GM18909 (cell line): ENCODE data around the gene CASTOR1.

ENCODE experiments used
- ATAC-seq: cut with Tn5 transposase; IDR thresholded peaks from one replicate; pipeline ENCODE4 v1.9.1; 2021; ENCODE audit warnings: mild to moderate bottlenecking; ENCODE audit not compliant: unreplicated experiment, poor library complexity

Gene CASTOR1

DNA sequence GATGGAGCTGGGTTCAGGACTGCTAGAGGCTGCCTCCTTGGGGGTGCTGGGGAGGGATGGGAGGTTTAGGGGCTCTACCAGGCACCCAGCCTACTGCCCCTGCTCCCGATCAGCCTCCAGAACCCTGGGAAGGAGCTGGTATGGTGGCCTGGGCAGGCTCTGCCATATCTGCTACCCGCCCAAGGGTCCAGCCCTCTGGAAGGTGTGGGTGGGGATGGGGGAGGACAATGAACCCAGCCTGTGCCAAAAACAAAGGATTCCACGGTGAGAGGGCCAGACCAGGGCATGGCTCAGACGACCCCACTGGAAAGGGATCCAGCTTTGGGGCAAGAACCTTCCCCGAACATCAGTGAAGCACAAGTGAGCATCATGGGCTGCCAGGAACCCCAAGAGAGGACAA, 3.0 kb downstream of the CASTOR1 start:
- no peak for ATAC-seq

DNA sequence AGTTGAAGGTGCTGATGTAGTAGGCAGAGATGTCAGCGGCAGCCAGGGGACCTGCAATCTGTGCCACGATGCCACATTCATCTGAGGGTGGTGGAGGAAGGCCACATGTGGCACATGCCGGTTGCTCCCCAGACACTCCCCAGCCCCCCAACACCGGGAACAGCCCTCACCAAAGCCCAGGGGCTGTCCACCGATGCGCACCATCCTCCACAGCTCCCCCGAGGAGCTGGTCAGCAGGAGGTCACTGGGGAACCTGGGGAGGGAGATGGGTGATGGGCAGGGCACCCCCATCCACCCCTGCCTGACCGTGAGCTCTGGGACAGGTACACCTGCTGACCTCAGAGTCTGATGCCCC, 3.5 kb downstream of the CASTOR1 start:
- ATAC-seq: no peak

DNA sequence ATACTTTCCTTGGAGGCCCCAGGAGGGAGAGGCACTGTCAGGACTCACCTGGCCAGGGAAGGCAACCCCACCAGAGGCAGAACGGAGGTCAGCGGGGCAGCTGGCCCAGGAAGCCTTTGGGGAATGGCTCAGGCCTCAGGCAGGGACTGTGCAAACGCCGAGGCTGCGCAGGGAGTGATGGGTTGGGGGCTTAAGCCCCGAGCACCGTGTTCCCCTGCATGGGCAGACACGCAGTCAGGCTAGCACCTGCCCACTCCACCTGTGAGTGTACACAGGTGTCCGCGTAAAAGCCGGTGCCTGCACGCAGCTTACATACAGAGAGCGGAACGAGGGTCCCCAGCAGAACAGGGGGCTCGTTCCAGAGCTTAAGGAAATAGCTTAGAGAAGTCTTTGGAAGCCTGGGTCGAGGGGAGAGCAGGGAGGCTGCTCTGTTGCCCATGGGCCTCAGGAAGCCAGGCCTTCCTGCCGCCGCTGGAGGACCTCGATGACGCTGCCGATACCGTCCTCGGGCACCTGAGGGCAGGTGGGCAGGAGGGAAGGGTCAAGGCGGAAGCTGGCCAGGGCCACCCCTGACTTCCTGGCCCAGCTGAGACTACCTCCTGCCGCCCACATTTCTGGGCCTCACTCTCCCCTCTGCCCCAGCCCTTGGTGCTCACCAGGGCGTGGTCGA, 4.0 kb downstream of the CASTOR1 start:
- ATAC-seq: no peak

DNA sequence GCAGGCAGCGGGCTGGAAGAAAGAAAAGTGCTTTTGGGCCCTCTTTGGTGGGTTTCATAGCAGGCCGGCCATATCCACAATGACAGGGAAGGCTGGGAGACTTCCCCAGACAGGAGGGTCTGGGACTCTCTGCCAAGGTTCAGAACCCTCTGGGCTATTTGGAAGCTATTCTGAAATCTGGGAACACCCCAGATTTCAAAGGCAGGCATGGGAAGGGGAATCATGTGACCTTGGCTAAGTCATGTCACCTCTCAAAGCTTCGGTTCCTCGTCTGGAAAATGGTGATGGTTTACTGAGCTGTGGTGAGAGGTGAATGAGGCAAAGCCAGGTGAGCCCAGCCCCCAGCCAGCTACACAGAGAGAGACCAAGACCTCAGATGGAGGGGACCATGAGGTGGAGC, 4.6 kb downstream of the CASTOR1 start:
- no peak for ATAC-seq

DNA sequence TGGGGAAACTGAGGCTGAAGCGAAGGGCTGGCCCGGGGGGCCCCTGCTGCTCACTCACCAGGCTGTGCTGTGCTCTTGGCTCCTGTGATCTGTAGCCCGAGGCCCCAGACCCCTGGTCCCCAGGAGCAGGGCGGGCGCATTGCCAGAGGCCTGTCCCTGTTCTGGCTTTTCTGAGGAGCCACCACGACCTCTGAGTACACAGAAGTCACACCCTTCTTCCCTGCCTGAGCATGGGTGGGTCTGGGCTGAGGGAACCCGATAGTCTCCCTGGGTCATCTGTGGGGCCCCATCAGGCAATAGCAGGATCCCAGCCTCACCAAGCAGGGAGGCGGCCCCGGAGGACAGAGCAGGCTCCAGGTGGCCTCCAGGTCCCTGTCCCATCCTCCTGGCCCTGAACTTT, 5.1 kb downstream of the CASTOR1 start:
- no peak for ATAC-seq

DNA sequence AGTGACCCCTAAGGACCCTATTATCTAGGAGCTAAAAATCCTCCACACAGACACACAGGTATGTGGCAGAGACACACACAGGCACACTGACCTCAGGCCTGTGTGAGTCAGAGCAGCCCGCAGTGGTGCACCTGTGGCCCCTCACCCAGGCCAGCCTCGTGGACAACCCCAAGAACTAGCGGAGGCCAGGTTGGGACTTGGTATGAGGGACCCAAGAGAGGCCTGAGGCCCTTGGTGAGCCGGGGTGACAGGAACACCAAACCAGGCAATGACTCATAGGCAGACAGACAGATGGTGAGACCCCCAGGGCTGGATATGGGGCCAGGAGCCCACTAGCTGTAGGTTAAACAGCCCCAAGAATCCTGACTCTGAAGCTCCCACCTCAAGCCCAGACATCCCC, 6.0 kb downstream of the CASTOR1 start:
- no peak for ATAC-seq

DNA sequence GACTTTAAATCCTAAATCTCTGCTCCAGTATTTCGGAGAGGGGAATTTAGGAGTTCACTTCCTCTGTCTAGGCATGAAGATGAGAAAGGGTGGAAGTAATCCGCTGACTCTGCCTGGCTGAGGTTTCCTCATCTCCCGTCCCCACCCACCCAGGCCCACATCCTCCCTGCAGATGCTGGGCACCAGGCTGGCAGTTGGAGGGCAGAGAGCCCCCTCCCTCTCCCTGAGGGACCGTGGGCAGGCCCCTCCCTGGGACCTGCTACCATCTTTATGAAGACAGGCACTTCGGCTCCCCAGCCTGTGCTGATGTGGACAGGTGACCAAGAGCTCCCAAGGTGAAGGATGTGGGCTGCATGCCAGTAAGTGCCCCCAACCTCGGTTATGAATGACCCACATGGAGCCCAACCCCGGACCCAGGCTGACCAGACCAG, 6.7 kb downstream of the CASTOR1 start:
- ATAC-seq: no peak

DNA sequence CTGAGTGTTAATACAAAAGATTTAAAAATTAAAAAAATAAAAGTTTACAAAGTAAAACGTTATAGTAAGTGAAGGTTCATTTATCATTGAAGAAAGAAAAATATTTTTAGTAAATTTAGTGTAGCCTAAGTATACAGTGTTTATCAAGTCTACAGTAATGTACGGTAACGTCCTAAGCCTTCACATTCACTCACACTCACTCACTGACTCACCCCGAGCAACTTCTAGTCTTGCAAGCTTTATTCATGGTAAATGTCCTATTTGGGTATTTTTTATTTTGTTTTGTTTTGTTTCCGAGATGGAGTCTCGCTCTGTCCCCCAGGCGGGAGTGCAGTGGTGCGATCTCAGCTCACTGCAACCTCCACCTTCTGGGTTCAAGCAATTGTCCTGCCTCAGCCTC, 8.8 kb downstream of the CASTOR1 start:
- ATAC-seq: no peak

DNA sequence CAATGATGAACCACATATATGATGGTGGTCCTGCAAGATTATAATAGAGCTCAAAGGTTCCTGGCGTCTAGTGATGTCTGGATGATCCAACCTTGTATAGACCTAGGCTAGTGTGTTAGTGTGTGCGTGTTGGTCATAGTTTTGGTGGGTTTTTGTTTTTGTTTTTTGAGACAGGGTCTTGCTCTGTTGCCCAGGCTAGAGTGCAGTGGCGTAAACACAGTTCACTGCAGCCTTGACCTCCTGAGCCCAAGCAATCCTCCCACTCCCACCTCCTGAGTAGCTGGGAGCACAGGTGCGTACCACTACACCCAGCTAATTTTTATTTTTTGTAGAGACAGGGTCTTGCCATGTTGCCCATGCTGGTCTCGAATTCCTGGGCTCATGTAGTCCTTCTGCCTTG, 9.4 kb downstream of the CASTOR1 start:
- no peak for ATAC-seq

DNA sequence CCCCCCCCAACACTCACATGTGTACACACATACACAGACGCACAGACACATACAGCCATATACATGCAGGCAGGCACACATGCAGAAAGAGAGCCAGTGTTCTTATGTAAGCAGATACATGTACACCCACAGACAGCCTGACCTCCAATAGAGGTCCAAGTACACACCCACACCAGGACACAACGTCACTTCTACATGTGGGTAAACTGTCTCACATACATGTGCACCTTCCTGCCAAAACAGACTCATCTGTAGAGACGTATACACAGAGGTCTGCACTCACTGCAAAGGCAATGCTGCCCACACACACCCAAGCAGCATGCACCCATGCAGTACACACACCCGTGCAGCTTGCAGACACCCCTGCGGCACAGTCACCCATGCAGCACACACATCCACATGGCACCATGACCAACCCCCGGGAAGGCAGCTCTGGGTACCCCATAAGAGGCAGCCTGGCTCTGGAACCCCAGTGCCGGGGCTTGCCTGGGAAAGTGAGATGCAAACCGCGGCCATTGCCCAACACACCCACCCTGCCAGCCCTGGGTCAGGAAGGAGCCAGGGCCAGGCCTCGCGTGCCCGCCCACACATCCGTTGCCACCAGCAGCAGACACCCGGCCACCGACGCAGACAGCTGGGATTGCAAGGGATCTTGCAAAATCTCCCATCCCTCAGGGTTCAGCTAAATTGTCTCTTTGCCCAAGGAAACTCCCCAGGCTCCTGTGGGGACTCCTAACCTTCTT, 10.1 kb downstream of the CASTOR1 start:
- ATAC-seq: no peak

DNA sequence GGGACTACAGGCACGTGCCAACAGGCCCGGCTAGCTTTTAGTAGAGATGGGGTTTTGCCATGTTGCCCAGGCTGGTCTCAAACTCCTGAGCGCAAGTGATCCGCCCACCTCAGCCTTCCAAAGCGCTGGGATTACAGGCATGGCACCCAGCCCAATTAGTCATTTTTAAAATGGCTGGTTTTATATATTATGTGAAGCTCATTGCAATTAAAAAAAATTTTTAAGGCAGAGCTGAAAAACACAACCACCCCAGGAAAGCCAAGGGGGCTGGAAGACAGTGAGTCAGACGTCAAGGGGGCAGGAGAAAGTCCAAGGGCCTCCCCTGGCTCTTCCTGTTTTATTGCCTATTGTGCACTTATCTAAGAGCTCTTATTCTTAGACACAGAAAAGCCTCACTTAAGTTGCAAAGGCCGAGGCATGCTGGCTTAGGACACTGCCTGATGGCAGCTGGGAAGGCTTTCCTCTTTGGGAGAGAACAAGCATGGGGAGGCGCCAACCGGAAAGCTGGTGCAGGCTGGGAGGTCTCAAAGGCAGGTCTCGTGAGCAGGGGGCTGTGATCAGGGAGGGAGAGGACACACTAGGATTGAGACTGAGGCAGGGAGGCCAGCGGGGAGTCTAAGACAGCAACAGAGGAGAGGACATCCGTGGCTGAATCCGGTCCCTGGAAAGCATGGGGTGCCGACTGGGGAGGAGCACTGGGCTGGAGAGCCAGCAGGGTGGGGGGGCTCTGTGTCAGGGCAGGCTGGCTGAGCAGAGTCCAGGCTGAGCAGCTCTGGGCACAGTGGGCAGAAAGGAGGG, 11.6 kb downstream of the CASTOR1 start:
- no peak for ATAC-seq

DNA sequence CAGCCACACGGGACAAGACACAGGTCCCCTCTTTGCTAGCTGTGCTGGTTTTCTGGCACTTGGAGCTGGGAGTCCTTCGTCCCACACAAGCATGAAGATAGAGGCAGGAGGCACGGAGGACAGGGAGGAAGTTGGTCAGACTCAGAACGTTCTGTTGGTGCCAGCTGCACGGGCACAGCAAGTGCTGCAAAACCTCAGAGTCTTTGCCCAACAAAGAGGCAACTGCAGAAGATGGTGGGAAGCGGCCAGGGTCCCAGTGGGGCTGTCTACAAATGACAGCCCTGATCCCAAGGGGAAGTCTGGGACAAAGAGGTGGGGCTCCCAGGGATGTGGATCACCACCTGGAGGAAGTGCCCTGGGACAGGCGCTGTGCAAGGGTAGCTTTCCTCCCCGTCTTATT, 13.3 kb downstream of the CASTOR1 start:
- no peak for ATAC-seq

DNA sequence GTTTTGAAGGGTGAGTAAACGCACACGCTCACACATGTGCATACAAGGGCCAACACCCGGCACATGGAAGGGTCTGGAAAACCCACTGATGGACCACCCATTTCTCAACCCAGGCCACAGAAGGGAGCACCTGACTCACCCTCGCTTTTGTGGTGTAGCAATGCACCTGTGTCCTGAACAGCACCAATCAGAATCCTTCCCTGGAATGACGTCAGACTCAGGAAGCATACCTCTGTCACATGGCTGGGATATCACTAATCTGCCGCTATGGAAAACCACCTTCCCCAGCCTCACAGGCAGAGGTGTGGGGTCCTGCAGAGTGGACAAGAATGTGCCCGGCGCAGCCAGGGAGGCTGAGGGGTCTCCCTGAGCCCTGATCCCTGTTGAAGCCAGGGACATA, 13.7 kb downstream of the CASTOR1 start:
- no peak for ATAC-seq

DNA sequence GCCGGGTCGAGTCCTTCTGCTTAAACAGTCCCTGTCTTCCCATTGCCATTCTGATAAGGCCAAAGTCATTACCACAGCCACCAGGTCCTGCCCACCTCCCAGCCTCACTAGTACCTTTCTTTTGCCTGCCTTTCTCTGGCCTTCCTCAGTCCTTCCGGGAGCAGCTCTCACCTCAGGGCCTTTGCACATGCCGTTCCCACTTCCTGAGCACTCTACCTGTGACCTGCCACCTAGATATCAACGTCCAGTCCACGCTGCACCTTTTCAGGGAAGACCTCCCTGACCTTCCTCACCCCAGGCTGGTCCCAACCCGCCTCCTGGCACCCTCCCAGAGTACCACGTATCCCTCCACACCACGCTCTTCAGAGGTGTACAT, 14.9 kb downstream of the CASTOR1 start:
- no peak for ATAC-seq

DNA sequence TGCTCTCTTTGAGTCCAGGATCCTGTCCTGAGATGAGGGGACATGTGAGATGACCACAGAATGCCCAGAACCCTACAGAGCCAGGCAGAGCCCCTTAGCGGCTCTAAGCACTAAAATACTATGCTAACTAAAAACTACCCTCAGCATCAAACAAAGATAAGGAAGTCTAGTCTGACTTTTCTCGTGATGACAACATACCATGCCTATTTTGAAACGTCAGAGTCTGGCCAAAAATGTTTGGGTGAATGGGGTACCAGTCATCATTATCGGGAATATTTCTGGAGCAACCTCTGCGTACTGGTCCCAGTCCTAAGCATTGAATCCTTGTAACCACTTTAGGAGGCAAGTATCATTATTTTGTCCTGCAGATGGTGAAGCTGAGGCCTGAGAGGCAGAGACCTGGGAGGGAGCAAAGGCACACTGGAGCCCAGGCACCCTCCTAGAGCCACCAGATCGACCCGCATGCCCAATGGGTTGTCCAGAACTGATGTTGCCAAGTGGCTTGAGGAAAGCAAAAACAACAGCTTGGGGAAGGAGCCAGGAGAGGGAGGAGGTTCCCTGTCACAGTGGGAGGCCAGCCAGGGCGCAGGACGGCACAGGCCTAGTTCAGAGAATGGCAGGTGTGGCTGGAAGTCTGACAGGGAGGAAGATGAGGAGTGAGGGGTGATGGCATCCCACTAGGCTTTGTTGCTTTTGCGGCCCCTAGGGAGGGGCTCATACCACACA, 15.4 kb downstream of the CASTOR1 start:
- no peak for ATAC-seq

DNA sequence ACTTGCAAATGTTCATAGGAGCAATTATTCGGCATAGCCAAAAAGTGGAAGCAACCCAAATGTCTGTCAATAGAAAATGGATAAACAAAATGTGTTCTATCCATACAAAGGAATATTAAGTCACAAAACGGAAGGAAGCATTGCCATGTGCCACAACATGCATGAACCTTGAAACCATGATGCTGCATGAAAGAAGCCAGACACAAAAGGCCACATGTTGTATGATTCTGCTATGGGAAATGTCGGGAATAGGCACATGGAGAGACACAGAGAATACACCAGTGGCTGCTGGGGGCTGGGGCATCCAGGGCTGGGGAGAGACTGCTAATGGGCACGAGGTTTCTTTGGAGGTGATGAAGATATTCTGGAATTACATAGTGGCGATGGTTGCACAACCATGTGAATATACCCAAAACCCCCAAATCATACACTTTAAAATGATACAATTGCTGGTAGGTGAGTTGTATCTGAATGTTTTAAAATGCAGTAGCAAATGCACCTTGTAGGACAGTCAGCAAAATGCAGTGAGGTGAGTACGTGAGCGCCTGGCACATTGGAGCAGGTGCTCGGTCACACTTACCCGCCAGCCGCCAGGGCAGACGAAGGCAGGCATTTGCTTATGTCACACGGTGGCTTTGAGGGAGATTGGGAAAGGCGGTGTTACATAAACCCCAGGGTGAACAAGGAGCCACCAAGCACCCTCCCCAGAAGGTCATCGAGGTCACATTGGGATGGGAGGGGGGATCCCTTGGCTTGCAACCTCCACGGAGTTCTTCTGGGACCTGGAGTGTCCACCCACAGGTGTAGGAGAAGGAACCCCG, 16.3 kb downstream of the CASTOR1 start:
- no peak for ATAC-seq

DNA sequence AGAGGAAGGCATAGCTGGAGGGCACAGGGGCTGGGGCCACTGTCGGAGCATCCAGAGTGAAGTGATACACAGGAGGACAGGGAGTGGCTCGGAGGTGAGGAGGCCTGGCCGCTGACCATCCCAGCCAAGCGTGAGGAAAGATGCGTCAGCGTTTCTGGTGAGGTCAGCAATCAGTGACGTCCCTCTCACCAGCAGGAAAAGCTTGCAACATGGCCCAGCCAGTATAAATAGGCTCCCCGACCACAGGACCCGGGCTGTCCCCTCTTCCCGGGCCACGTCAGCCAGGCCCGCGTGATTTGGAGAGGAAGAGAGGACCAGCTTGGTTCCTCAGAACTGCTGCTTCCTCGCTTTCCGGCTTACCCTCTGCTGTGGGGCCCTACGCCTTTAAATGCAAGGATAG, 18.5 kb downstream of the CASTOR1 start:
- no peak for ATAC-seq

DNA sequence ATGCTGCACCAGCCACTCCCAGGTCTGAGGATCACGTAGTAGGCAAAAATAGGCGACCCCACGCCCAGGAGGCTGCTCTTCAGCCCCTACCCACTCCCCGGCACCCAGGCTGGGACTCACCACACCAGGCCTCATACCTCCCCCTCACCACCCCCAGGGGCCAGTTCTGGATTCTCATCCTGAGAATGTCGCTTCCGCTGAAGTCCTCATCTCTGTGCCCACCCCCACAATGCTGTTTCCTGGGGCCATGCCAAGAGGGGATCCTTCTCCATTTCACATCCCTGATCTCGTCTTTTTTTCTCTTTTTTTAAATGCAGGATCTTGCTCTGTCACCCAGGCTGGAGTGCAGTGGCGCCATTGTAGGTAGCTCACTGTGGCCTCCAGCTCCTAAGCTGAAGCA, 21.0 kb downstream of the CASTOR1 start:
- no peak for ATAC-seq

DNA sequence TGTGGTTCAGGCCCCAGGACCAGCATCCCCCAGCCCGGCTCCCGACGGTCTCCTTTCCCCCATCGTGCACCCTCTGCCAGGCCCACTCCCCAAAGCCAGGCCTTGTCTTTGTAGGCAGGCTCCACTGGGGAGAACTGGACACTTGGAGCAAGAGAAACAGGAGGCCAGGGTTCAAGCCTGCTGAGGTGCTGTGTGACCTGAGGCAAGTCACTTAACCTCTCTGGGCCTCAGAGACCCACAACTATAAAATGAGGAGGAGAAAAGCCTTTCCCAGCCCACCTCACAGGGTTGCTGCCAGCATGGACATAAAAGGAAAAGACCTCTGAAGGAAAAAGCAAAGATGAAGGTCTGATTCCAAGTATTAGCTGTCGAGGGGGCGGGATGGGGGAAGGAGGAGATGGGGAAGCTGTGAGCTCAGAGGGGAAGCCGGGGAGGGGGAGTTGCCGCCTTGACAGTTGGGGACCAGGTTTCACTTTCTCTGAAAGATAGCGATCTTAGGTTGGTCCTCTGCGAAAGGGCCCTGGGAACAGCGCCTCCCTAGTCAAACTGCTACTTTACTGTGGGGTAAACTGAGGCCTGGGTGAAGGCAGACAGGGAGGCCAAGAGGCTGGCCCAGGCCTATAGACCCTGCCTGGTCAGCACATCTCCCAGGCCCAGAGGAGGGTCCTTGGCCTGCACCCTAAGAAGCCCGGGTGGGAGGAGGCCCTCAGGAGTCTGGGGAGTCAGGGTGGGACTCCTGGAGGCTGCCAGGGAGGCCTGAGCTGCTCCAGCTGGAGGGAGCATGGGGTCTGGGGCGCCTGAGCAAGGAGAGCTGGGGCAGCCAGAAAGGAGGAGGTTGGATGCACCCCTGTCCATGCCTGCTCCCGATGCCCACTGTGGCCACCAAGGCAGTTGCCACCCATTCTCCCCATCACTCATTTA, 21.7 kb downstream of the CASTOR1 start:
- no peak for ATAC-seq
